H9 (cell line): ENCODE results near the gene IGFALS. TPM values are rescaled to one million over a fixed set of nuclear protein-coding genes. Genes with fewer than 3 reads are reported as not detected.
A peak's percentile ranks its signal among the peaks of the same experiment; 100 is the strongest.

ENCODE experiments used
- DNase-seq: peaks from one replicate; pipeline ENCODE4 v3.0.0-alpha.2; 2017
- H2AFZ ChIP-seq: one replicate; pipeline ENCODE4 v1.6.1; 2013; ENCODE audit warnings: mild to moderate bottlenecking, low read length, control low read depth, moderate library complexity
- H2AK5ac ChIP-seq: 2 replicates; pipeline ENCODE4 v1.6.1; 2013; ENCODE audit warnings: low read length, control low read depth, mixed read lengths; ENCODE audit not compliant: insufficient read length
- H2BK120ac ChIP-seq: one replicate; pipeline ENCODE4 v1.6.1; 2013; ENCODE audit warnings: low read depth, mild to moderate bottlenecking, low read length, control low read depth, inconsistent platforms; ENCODE audit not compliant: poor library complexity, severe bottlenecking
- H2BK12ac ChIP-seq: 2 replicates; pipeline ENCODE4 v1.6.1; 2013; ENCODE audit warnings: low read length, control low read depth, mixed read lengths, low read depth; ENCODE audit not compliant: insufficient read length
- H2BK15ac ChIP-seq: 2 replicates; pipeline ENCODE4 v1.6.1; 2013; ENCODE audit warnings: low read depth, low read length, control low read depth
- H2BK20ac ChIP-seq: one replicate; pipeline ENCODE4 v1.6.1; 2013; ENCODE audit warnings: low read depth, mild to moderate bottlenecking, low read length, control low read depth, inconsistent platforms; ENCODE audit not compliant: poor library complexity, severe bottlenecking
- H2BK5ac ChIP-seq: 2 replicates; pipeline ENCODE4 v1.6.1; 2013; ENCODE audit warnings: low read length, control low read depth, mixed read lengths; ENCODE audit not compliant: insufficient read length
- H3K14ac ChIP-seq: 2 replicates; pipeline ENCODE4 v1.6.1; 2013; ENCODE audit warnings: low read length, control low read depth; ENCODE audit not compliant: insufficient read depth
- H3K18ac ChIP-seq: 2 replicates; pipeline ENCODE4 v1.6.1; 2013; ENCODE audit warnings: low read depth, mild to moderate bottlenecking, mixed read lengths, low read length, control low read depth; ENCODE audit not compliant: insufficient read length
- H3K23ac ChIP-seq: 2 replicates; pipeline ENCODE4 v1.6.1; 2013; ENCODE audit warnings: low read length, control low read depth, mixed read lengths, low read depth; ENCODE audit not compliant: insufficient read length
- H3K23me2 ChIP-seq: 2 replicates; pipeline ENCODE4 v1.6.1; 2013; ENCODE audit warnings: low read depth, mild to moderate bottlenecking, mixed read lengths, low read length, control low read depth; ENCODE audit not compliant: insufficient read length, poor library complexity, severe bottlenecking
- H3K27ac ChIP-seq: 2 replicates; pipeline ENCODE4 v1.5.1; 2013; ENCODE audit warnings: low read length, control low read depth, mixed read lengths, low read depth; ENCODE audit not compliant: insufficient read length
- H3K27me3 ChIP-seq: 2 replicates; pipeline ENCODE4 v1.6.1; 2013; ENCODE audit warnings: low read length, control low read depth, inconsistent platforms; ENCODE audit not compliant: insufficient read depth
- H3K4ac ChIP-seq: 2 replicates; pipeline ENCODE4 v1.6.1; 2013; ENCODE audit warnings: low read depth, mild to moderate bottlenecking, control low read depth, inconsistent platforms, low read length, moderate library complexity
- H3K4me1 ChIP-seq: 2 replicates; pipeline ENCODE4 v1.6.1; 2013; ENCODE audit warnings: low read length, control low read depth, inconsistent platforms; ENCODE audit not compliant: insufficient read depth
- H3K4me2 ChIP-seq: 2 replicates; pipeline ENCODE4 v1.6.1; 2013; ENCODE audit warnings: low read length, control low read depth, mixed read lengths; ENCODE audit not compliant: insufficient read length, insufficient read depth
- H3K56ac ChIP-seq: 2 replicates; pipeline ENCODE4 v1.6.1; 2013; ENCODE audit warnings: low read depth, mild to moderate bottlenecking, mixed read lengths, low read length, control low read depth; ENCODE audit not compliant: insufficient read length
- H3K79me1 ChIP-seq: 2 replicates; pipeline ENCODE4 v1.6.1; 2013; ENCODE audit warnings: low read depth, mild to moderate bottlenecking, moderate library complexity, low read length, control low read depth, inconsistent platforms; ENCODE audit not compliant: insufficient read depth, poor library complexity, severe bottlenecking
- H3K79me2 ChIP-seq: 2 replicates; pipeline ENCODE4 v1.6.1; 2013; ENCODE audit warnings: low read length, control low read depth, inconsistent platforms; ENCODE audit not compliant: insufficient read depth
- H3K9ac ChIP-seq: 2 replicates; pipeline ENCODE4 v1.6.1; 2013; ENCODE audit warnings: low read length, control low read depth, mixed read lengths; ENCODE audit not compliant: insufficient read length; ENCODE audit errors: extremely low read depth
- H3K9me3 ChIP-seq: one replicate; pipeline ENCODE4 v1.6.1; 2013; ENCODE audit warnings: low read depth, low read length, inconsistent platforms; ENCODE audit not compliant: control insufficient read depth
- H3T11ph ChIP-seq: one replicate; pipeline ENCODE4 v1.6.1; 2013; ENCODE audit warnings: mild to moderate bottlenecking, low read length, control low read depth, inconsistent platforms
- H4K20me1 ChIP-seq: one replicate; pipeline ENCODE4 v1.6.1; 2013; ENCODE audit not compliant: control insufficient read depth, insufficient read length, insufficient read depth
- H4K5ac ChIP-seq: 2 replicates; pipeline ENCODE4 v1.6.1; 2013; ENCODE audit warnings: low read depth, mild to moderate bottlenecking, mixed read lengths, low read length, control low read depth; ENCODE audit not compliant: insufficient read length
- H4K8ac ChIP-seq: replicated peaks from 2 replicates; pipeline ENCODE4 v1.6.1; 2013; ENCODE audit warnings: low read length, control low read depth, mixed read lengths, low read depth; ENCODE audit not compliant: insufficient read length
- H4K91ac ChIP-seq: 2 replicates; pipeline ENCODE4 v1.6.1; 2013; ENCODE audit warnings: low read depth, mild to moderate bottlenecking, moderate library complexity, mixed read lengths, low read length, control low read depth; ENCODE audit not compliant: insufficient read length
- H3K27ac Mint-ChIP-seq, 3 experiments: 2 replicates in 2 of 3; 3 replicates in 1 of 3; pipeline ENCODE4 v1.8.0; 2020 to 2021; ENCODE audit warnings: mixed read lengths in 3 of 3, mild to moderate bottlenecking in 1 of 3, moderate library complexity in 1 of 3
- H3K27me3 Mint-ChIP-seq: 2 replicates; pipeline ENCODE4 v1.8.0; 2021; ENCODE audit warnings: low read depth, mild to moderate bottlenecking, moderate library complexity, mixed read lengths
- H3K36me3 Mint-ChIP-seq, 3 experiments: 2 replicates in 2 of 3; 3 replicates in 1 of 3; pipeline ENCODE4 v1.8.0; 2020 to 2021; ENCODE audit warnings: low read depth in 3 of 3, mixed read lengths in 3 of 3; ENCODE audit not compliant: insufficient read depth in 1 of 3
- H3K4me1 Mint-ChIP-seq, 2 experiments: 2 replicates each; pipeline ENCODE4 v1.8.0; 2020; ENCODE audit warnings: mixed read lengths in 2 of 2
- H3K4me3 Mint-ChIP-seq, 2 experiments: 2 replicates in 1 of 2; 3 replicates in 1 of 2; pipeline ENCODE4 v1.8.0; 2020 to 2021; ENCODE audit warnings: mild to moderate bottlenecking in 2 of 2, mixed read lengths in 2 of 2, moderate library complexity in 1 of 2
- H3K9me3 Mint-ChIP-seq, 2 experiments: 2 replicates in 1 of 2; 3 replicates in 1 of 2; pipeline ENCODE4 v1.8.0; 2020; ENCODE audit warnings: mild to moderate bottlenecking in 2 of 2, mixed read lengths in 2 of 2, moderate library complexity in 1 of 2
- CTCF ChIP-seq: fragments of 200-600 bp; sonication (generic); conservative IDR thresholded peaks from 3 replicates; pipeline ENCODE4 v1.8.0; 2021; ENCODE audit warnings: antibody characterized with exemption, mild to moderate bottlenecking
- WGBS: extraction: QIAGEN DNeasy Blood & Tissue Kit; methylation state at CpG from one replicate; pipeline ENCODE4 v1.1.7; 2013; ENCODE audit warnings: missing lambda C conversion rate, low lambda C conversion rate, mixed read lengths; ENCODE audit not compliant: insufficient read length; ENCODE audit errors: extremely low coverage; 5-methylcytosine and 5-hydroxymethylcytosine counted together
- total RNA-seq: library from RNA; stranded (reverse); gene quantifications from 2 replicates; pipeline ENCODE4 v1.2.1, GENCODE V29; 2021

The IGFALS gene
- total RNA-seq, 1 experiment from 2014 or later, result not detected

DNA sequence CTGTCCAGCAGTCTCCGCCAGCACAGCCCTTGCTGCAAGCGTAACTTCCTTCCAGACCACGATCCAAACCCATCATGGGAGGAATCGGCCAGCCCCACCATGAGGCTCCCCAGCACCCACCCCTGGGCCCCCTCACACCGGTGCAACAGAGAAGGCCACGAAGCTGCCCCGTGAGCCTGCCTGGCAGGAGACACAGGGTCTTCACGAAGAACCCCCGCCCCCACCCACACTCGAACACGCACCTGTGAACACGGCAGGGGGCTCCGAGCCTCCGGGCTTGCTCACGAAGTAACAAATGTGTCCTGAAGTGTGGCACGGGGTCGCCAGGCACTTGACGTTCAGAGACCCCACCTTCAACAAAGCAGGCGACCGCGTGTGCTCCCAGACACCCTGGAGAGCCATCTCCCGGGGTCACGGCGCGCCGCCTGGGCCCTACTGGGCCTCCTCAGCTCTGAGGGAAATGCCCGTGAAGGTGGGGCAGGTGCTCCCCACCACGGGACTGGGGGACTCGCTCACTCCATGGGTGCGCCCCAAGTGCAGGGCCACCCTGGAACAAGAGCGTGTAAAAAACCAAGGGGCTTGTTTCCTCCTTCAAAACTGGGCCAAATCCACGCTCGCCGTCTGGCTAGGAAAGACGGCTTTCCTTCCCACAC, 25.5 kb upstream of the IGFALS start:
- Mint-ChIP-seq H3K4me1 (no peaks in the 10 kb centered on the region), H3K27ac (peak overlapping the region in 1 of 3 experiments; percentile 86; a peak in 2 of 7 replicates), H3K4me3 (no peak overlapping the region), H3K9me3 (no peaks in the 10 kb centered on the region), H3K27me3 (peaks cover 1% of the 10 kb centered on the region), H3K36me3 (peaks cover 4 to 17% (median 13%) of the 10 kb centered on the region in 3 experiments)
- H2AFZ ChIP-seq, result no peak overlapping the region
- no peak overlapping the region for H3K56ac ChIP-seq
- no peak overlapping the region for H3K4me2 ChIP-seq
- no peak overlapping the region for H3K9ac ChIP-seq
- H2BK12ac ChIP-seq, result no peak overlapping the region
- H4K20me1 ChIP-seq, result no peaks in the 10 kb centered on the region
- H3K4me1 ChIP-seq, result no peaks in the 10 kb centered on the region
- H3K79me1 ChIP-seq, result no peaks in the 10 kb centered on the region
- H2AK5ac ChIP-seq, result no peak overlapping the region
- H2BK15ac ChIP-seq, result no peak overlapping the region
- H3K27ac ChIP-seq, result no peak overlapping the region
- H4K5ac ChIP-seq, result no peak overlapping the region
- H3K4ac ChIP-seq, result no peak overlapping the region
- no peak overlapping the region for H3K23ac ChIP-seq
- no peaks in the 10 kb centered on the region for H3K27me3 ChIP-seq
- no peaks in the 10 kb centered on the region for H3K23me2 ChIP-seq
- H3K14ac ChIP-seq, result no peak overlapping the region
- H3K18ac ChIP-seq, result no peak overlapping the region
- H2BK120ac ChIP-seq, result no peak overlapping the region
- H3K9me3 ChIP-seq, result no peaks in the 10 kb centered on the region
- no peak overlapping the region for H4K91ac ChIP-seq
- no peak for TF ChIP-seq CTCF
- no peak overlapping the region for H4K8ac ChIP-seq
- H3K79me2 ChIP-seq, result no peaks in the 10 kb centered on the region
- H3T11ph ChIP-seq, result no peak overlapping the region
- no peak overlapping the region for H2BK20ac ChIP-seq
- no peak for DNase-seq
- WGBS, result no CpG with 5 or more reads among the region's 35 CpGs
- H2BK5ac ChIP-seq, result no peak overlapping the region
